Neutrophil (primary cell): ENCODE results near the gene TTC38.

Experiments
- H3K27ac ChIP-seq: fragments of 200-600 bp; sonication (generic); 2 replicates; pipeline ENCODE4 v1.5.1; 2016; ENCODE audit warnings: mild to moderate bottlenecking, moderate library complexity
- H3K27me3 ChIP-seq: fragments of 200-600 bp; sonication (generic); 2 replicates; pipeline ENCODE4 v1.6.0; 2016; ENCODE audit warnings: mild to moderate bottlenecking
- H3K36me3 ChIP-seq: fragments of 200-600 bp; sonication (generic); 2 replicates; pipeline ENCODE4 v1.5.1; 2017
- H3K4me1 ChIP-seq, 2 experiments: fragments of 200-600 bp in 1 of 2; sonication (generic) in 1 of 2; 1 replicate in 1 of 2; 2 replicates in 1 of 2; pipeline versions ENCODE4 v1.5.1 to v1.6.1; 2013 to 2016; ENCODE audit warnings: low read depth in 1 of 2, low read length in 1 of 2, mild to moderate bottlenecking in 1 of 2, moderate library complexity in 1 of 2; ENCODE audit not compliant: control insufficient read depth in 1 of 2, insufficient read depth in 1 of 2
- H3K4me3 ChIP-seq, 2 experiments: fragments of 200-600 bp in 1 of 2; sonication (generic) in 1 of 2; 1 replicate in 1 of 2; 2 replicates in 1 of 2; pipeline ENCODE4 v1.5.1; 2013 to 2016; ENCODE audit warnings: low read depth in 1 of 2, low read length in 1 of 2, mild to moderate bottlenecking in 1 of 2, moderate library complexity in 1 of 2
- H3K9me3 ChIP-seq: fragments of 200-600 bp; sonication (generic); 2 replicates; pipeline ENCODE4 v1.5.1; 2016
- TF ChIP-seq, protein P1 (sequence below): fragments of 200-600 bp; sonication (generic); IDR thresholded peaks from 2 replicates; pipeline ENCODE4 v1.5.1; 2016; ENCODE audit warnings: antibody characterized with exemption

Gene TTC38

DNA sequence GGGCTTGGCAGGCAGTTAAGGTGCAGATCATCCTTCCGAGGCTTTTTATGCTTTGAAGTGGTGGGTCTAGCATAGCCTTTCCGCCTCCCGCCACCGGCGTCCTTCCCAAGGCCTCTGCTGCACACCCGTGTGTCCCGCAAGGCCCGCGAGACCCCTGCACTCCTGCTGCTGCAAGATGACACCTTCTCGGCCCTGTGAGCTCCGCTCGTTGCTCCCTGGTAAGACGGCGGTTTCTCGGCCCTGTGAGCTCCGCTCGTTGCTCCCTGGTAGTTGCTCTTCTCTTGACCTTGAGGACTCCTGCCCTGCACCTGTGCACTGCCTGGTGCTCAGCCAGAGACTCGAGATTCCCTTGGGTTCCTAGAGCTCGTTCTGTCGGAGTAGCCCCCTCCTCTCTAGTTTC, 49.8 kb downstream of the TTC38 start:
- Histone ChIP-seq H3K36me3 (peaks cover 74% of the 10 kb centered on the region), H3K27ac (no peak overlapping the region), H3K9me3 (no peaks in the 10 kb centered on the region), H3K4me3 (no peak overlapping the region), H3K27me3 (no peaks in the 10 kb centered on the region), H3K4me1 (no peaks in the 10 kb centered on the region)
- TF ChIP-seq, protein P1, sequence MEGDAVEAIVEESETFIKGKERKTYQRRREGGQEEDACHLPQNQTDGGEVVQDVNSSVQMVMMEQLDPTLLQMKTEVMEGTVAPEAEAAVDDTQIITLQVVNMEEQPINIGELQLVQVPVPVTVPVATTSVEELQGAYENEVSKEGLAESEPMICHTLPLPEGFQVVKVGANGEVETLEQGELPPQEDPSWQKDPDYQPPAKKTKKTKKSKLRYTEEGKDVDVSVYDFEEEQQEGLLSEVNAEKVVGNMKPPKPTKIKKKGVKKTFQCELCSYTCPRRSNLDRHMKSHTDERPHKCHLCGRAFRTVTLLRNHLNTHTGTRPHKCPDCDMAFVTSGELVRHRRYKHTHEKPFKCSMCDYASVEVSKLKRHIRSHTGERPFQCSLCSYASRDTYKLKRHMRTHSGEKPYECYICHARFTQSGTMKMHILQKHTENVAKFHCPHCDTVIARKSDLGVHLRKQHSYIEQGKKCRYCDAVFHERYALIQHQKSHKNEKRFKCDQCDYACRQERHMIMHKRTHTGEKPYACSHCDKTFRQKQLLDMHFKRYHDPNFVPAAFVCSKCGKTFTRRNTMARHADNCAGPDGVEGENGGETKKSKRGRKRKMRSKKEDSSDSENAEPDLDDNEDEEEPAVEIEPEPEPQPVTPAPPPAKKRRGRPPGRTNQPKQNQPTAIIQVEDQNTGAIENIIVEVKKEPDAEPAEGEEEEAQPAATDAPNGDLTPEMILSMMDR, result no peak

DNA sequence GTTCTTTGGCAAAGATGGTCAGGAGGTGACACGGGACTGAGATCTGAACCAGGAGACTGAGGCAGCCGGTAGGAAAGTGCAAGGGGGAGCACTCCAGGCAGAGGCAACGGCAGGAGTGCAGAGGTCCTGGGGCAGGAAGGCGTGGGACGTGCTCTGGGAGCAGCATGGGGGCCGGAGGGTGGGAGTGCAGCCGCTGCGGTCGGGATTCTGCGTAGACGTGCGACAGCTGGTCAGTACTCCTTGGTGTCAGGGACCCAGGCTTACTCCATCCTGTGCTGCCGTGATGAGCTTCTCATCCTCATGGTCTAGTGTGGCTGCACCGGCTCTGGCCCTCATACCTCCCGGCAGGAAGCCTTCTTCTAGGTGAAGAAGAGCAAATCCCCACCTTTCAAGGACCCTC, 50.8 kb downstream of the TTC38 start:
- TF ChIP-seq, protein P1, result no peak
- H3K4me1 ChIP-seq, result no peaks in the 10 kb centered on the region
- H3K27me3 ChIP-seq, result no peaks in the 10 kb centered on the region
- H3K9me3 ChIP-seq, result no peaks in the 10 kb centered on the region
- no peak overlapping the region for H3K27ac ChIP-seq
- H3K4me3 ChIP-seq, result no peak overlapping the region
- H3K36me3 ChIP-seq, result peaks cover 81% of the 10 kb centered on the region

DNA sequence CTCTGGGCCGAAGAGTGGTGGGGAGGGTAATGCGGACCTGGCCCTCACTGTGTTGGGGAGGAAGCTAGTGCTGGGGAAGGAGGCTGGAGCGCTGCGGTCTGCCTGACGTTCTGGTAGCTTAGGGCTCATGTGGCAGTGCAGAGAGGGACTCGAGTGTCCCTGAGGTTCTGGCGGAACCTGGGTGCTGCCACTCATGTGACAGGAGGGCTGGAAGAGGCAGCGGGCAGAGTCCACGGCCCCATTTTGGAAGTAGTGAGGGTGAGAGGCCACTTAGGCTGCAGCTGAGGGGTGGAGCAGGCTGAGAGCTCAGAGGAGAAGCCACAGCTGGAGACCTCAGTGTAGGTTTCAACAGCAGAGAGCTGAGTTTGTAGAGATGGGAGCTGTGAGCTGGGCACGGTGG, 51.5 kb downstream of the TTC38 start:
- no peaks in the 10 kb centered on the region for H3K4me1 ChIP-seq
- TF ChIP-seq, protein P1, result no peak
- H3K36me3 ChIP-seq, result peaks cover 88% of the 10 kb centered on the region

DNA sequence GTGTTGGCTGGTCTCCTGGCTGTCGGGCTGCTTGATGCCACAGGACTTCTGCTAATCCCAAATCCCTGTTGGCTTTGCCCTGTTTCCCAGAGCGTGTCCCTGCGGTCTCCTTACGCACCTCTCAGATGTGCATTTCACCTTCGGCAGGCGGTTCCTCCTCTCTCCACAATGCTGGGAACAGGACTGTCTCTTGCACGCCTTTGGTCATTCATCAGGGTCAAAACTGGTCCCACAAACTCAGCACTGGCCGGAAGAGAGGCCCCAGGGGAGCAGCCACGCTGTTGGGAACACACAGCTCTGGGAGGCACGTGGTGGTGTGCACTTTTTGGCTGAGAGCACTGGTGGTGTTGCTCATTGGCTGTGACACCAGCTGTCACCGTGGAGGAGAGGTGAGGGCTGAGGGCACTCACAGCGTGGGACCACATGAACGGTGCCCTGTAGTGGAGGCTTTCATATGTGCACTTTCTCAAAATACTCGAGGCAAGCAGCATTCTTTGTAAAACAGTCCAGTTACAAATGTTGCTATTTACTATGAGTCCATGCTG, 52.4 kb downstream of the TTC38 start:
- Histone ChIP-seq H3K27me3 (no peaks in the 10 kb centered on the region), H3K36me3 (peaks cover 95% of the 10 kb centered on the region), H3K4me1 (no peaks in the 10 kb centered on the region), H3K4me3 (no peak overlapping the region), H3K9me3 (no peaks in the 10 kb centered on the region), H3K27ac (no peak overlapping the region)
- TF ChIP-seq, protein P1, result no peak

More for the DNA sequence above, 51.5 kb downstream of the TTC38 start:
- no peaks in the 10 kb centered on the region for H3K9me3 ChIP-seq
- H3K27ac ChIP-seq, result no peak overlapping the region
- no peak overlapping the region for H3K4me3 ChIP-seq
- no peaks in the 10 kb centered on the region for H3K27me3 ChIP-seq

DNA sequence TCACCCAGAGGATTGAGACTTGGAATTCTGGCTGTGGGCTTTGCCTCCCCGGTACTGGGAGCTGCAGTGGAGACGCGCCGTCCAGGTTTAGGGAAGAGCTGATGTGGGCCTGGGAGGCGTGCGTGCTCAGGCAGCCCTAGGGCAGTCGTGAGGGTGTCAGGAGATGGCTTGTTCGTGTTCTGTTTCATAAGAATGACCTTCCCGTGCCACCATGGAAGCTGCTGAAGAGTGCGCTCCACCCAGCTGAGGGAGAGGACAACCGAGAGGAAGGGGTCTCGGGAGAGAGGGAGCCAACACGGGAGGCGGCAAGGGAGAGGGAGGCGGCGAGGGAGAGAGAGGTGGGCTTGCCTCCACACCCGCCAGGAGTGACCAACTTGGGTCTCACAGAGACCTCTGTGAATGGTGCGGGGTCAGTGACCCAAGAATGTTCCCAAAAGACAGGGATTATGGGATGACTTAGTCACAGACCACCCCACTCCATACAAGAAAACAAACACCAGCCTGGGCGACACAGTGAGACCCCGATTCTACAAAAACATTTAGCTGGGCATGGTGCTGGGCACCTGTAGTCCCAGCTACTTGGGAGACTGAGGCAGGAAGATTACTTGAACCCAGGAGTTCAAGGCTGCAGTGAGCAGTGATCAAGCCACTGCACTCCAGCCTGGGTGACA, 53.0 kb downstream of the TTC38 start:
- no peaks in the 10 kb centered on the region for H3K4me1 ChIP-seq
- no peak overlapping the region for H3K27ac ChIP-seq
- H3K4me3 ChIP-seq, result no peak overlapping the region
- H3K36me3 ChIP-seq, result peaks cover 95% of the 10 kb centered on the region
- TF ChIP-seq, protein P1, result no peak
- no peaks in the 10 kb centered on the region for H3K9me3 ChIP-seq
- no peaks in the 10 kb centered on the region for H3K27me3 ChIP-seq
